ENCODE measurements around the gene PTTG1. TPM values are rescaled to one million over a fixed set of nuclear protein-coding genes. Genes with fewer than 3 reads are reported as not detected.
A peak's percentile ranks its signal among the peaks of the same experiment; 100 is the strongest.

PTTG1 gene
- total and polyA plus RNA-seq, 12 donors = 2.2 to 56.3 (median 6.0) TPM

GRCh38 chr5:160458806-160459800, 37.4 kb downstream of the PTTG1 start:
- WGBS, 4 donors = 54 to 66% (median 65%) methylated on average over 8 of the region's 8 CpGs
- Histone ChIP-seq H3K9me3 (replicated peaks in 1 of 3) (no peaks in the 10 kb centered on the region), H3K4me1 (replicated peaks in 1 of 2) (no peaks in the 10 kb centered on the region), H3K36me3 (replicated peaks in 1 of 2) (no peaks in the 10 kb centered on the region), H3K27ac (no peak overlapping the region), H3K27me3 (no peaks in the 10 kb centered on the region), H3K4me3 (no peak overlapping the region)
- TF ChIP-seq CTCF (IDR thresholded peaks at IDR 0.05) (no peak), POLR2A (IDR thresholded peaks at IDR 0.05) (no peak)
- intact Hi-C loops (cut with DNase I) = no loop called here
- DNase-seq = peak in 1 of 7 donors; percentile 10

DNA sequence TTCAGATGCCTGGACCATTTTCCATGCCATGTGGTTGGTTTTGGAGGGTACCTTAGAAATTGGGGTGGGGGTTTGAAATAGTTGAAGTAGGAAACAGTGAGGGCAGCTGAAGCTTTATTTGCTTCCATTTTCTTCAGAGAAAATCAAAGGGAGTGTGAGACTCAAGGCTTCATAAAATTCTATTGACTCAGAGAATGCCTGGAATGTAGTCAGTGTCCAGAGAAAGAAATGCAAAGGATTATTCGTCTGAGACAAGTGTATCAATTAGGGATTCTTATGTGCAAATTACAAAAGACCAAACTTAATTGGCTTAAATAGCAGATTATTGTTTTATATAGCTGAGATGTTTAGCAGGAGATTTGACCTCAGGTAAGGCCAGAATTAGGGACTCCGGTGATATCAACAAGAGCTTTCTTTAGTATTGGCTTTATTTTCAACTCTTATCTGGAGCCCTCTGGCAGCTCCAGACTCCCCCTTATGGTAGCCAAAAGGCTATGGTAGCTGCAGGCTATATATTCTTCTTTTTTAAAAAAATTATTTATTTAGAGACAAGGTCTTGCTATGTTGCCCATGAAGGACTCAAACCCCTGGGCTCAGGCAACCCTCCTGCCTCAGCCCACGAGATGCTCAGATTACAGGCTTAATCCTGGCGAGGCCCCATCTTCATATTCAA, 38.9 kb downstream of the PTTG1 start:
- H3K4me3 ChIP-seq = no peak overlapping the region
- H3K4me1 ChIP-seq (replicated peaks in 1 of 2) = no peaks in the 10 kb centered on the region
- no peaks in the 10 kb centered on the region for H3K36me3 ChIP-seq (replicated peaks in 1 of 2)
- TF ChIP-seq CTCF (IDR thresholded peaks at IDR 0.05) (no peak), POLR2A (IDR thresholded peaks at IDR 0.05) (no peak)
- no peak overlapping the region for H3K27ac ChIP-seq
- intact Hi-C loops (cut with DNase I) = no loop called here
- 76 to 81% (median 78%) methylated on average over 4 of the region's 4 CpGs for WGBS, 4 donors
- no peaks in the 10 kb centered on the region for H3K27me3 ChIP-seq
- no peaks in the 10 kb centered on the region for H3K9me3 ChIP-seq (replicated peaks in 1 of 3)
- no peak for DNase-seq

GRCh38 chr5:160461378-160461777, 39.7 kb downstream of the PTTG1 start:
- no peaks in the 10 kb centered on the region for H3K4me1 ChIP-seq (replicated peaks in 1 of 2)
- intact Hi-C loops (cut with DNase I) = no loop called here
- 70 to 93% (median 87%) methylated on average over 6 of the region's 6 CpGs for WGBS, 4 donors
- H3K27ac ChIP-seq = no peak overlapping the region
- H3K27me3 ChIP-seq = no peaks in the 10 kb centered on the region
- H3K9me3 ChIP-seq (replicated peaks in 1 of 3) = no peaks in the 10 kb centered on the region
- H3K36me3 ChIP-seq (replicated peaks in 1 of 2) = no peaks in the 10 kb centered on the region
- no peak for DNase-seq
- no peak overlapping the region for H3K4me3 ChIP-seq
- TF ChIP-seq POLR2A (IDR thresholded peaks at IDR 0.05) (no peak), CTCF (IDR thresholded peaks at IDR 0.05) (no peak)

DNA sequence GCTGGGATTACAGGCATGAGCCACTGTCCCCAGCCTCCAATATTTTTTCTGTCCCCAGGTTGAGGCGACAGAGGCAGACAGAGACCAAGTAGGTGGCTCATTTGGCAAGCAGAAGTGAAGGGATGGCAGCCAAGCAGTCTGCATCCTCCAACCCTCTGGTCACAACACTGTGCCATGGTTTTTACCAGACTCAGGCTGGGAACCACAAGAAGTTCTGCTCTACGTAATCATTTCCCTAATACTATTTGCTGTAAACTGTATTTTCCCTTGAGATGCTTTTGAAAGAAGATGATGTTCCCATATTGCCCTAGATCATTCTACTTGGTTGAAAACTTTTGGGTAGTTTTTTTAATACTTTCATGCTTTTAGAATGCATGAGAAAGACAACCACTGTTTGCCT, 40.5 kb downstream of the PTTG1 start:
- Histone ChIP-seq H3K27me3 (no peaks in the 10 kb centered on the region), H3K4me1 (replicated peaks in 1 of 2) (no peaks in the 10 kb centered on the region), H3K27ac (no peak overlapping the region), H3K36me3 (replicated peaks in 1 of 2) (no peaks in the 10 kb centered on the region), H3K4me3 (no peak overlapping the region), H3K9me3 (replicated peaks in 1 of 3) (no peaks in the 10 kb centered on the region)
- intact Hi-C loops (cut with DNase I) = no loop called here
- TF ChIP-seq POLR2A (IDR thresholded peaks at IDR 0.05) = no peak
- DNase-seq = no peak
- WGBS, 4 donors = 59 to 79% (median 78%) methylated on average over 1 to 2 of the region's 2 CpGs
